ENCODE results near the gene ZNF462.

GRCh38 chr9:106947106-106947900, 84.3 kb downstream of the ZNF462 start:
- TF ChIP-seq CTCF (IDR thresholded peaks at IDR 0.05; ENCODE audit: low read depth, low read length) (no peak), EZH2phosphoT487 (IDR thresholded peaks at IDR 0.05; ENCODE audit: low read depth) (no peak)
